Measurements from ENCODE around the gene NCR3LG1.

The NCR3LG1 gene

GRCh38 chr11:17385926-17386325 lies 34.3 kb downstream of the NCR3LG1 start:
- H3K4me3 ChIP-seq (ENCODE audit: insufficient read depth, low read depth, low read length), result no peak overlapping the region
- WGBS, 2 experiments, result 86 to 87% methylated on average over 6 of the region's 6 CpGs
- H3K4me1 ChIP-seq (ENCODE audit: control insufficient read depth, insufficient read depth, low read length), result no peaks in the 10 kb centered on the region
- H3K27me3 ChIP-seq (ENCODE audit: control insufficient read depth, insufficient read depth, low read length, poor library complexity, severe bottlenecking), result peaks cover 9% of the 10 kb centered on the region
- H3K9me3 ChIP-seq (ENCODE audit: control insufficient read depth, low read length), result no peaks in the 10 kb centered on the region
- no peak overlapping the region for H3K27ac ChIP-seq (ENCODE audit: insufficient read depth, low read depth, low read length, poor library complexity, severe bottlenecking)
- H3K36me3 ChIP-seq (ENCODE audit: control insufficient read depth, insufficient read depth, low read length), result no peaks in the 10 kb centered on the region

- H3K27ac ChIP-seq (ENCODE audit: insufficient read depth, low read depth, low read length, poor library complexity, severe bottlenecking), result no peak overlapping the region
- 80 to 81% methylated on average over 23 of the region's 23 CpGs for WGBS, 2 experiments
These were observed 34.9 kb downstream of the NCR3LG1 start for GRCh38 chr11:17386331-17387084.

GRCh38 chr11:17387254-17387653 lies 35.7 kb downstream of the NCR3LG1 start:
- Histone ChIP-seq H3K9me3 (ENCODE audit: control insufficient read depth, low read length) (no peaks in the 10 kb centered on the region), H3K36me3 (ENCODE audit: control insufficient read depth, insufficient read depth, low read length) (no peaks in the 10 kb centered on the region), H3K27ac (ENCODE audit: insufficient read depth, low read depth, low read length, poor library complexity, severe bottlenecking) (no peak overlapping the region), H3K4me3 (ENCODE audit: insufficient read depth, low read depth, low read length) (no peak overlapping the region), H3K4me1 (ENCODE audit: control insufficient read depth, insufficient read depth, low read length) (no peaks in the 10 kb centered on the region), H3K27me3 (ENCODE audit: control insufficient read depth, insufficient read depth, low read length, poor library complexity, severe bottlenecking) (peaks cover 9% of the 10 kb centered on the region)
- WGBS, 2 experiments, result 97% methylated on average over 20 of the region's 20 CpGs

More at GRCh38 chr11:17386331-17387084, 34.9 kb downstream of the NCR3LG1 start:
- Histone ChIP-seq H3K4me1 (ENCODE audit: control insufficient read depth, insufficient read depth, low read length) (no peaks in the 10 kb centered on the region), H3K9me3 (ENCODE audit: control insufficient read depth, low read length) (no peaks in the 10 kb centered on the region), H3K36me3 (ENCODE audit: control insufficient read depth, insufficient read depth, low read length) (no peaks in the 10 kb centered on the region), H3K4me3 (ENCODE audit: insufficient read depth, low read depth, low read length) (no peak overlapping the region), H3K27me3 (ENCODE audit: control insufficient read depth, insufficient read depth, low read length, poor library complexity, severe bottlenecking) (peaks cover 9% of the 10 kb centered on the region)

- Histone ChIP-seq H3K36me3 (ENCODE audit: control insufficient read depth, insufficient read depth, low read length) (no peaks in the 10 kb centered on the region), H3K9me3 (ENCODE audit: control insufficient read depth, low read length) (no peaks in the 10 kb centered on the region), H3K27ac (ENCODE audit: insufficient read depth, low read depth, low read length, poor library complexity, severe bottlenecking) (no peak overlapping the region), H3K27me3 (ENCODE audit: control insufficient read depth, insufficient read depth, low read length, poor library complexity, severe bottlenecking) (peaks cover 9% of the 10 kb centered on the region), H3K4me3 (ENCODE audit: insufficient read depth, low read depth, low read length) (no peak overlapping the region), H3K4me1 (ENCODE audit: control insufficient read depth, insufficient read depth, low read length) (no peaks in the 10 kb centered on the region)
- WGBS, 2 experiments, result 95% methylated on average over 20 of the region's 20 CpGs
These were observed 36.2 kb downstream of the NCR3LG1 start for GRCh38 chr11:17387811-17388210.

- peak within 1 kb of the TSS; percentile 50 for H3K4me3 ChIP-seq (ENCODE audit: insufficient read depth, low read depth, low read length)
- peaks cover 9% of the 10 kb centered on the region for H3K27me3 ChIP-seq (ENCODE audit: control insufficient read depth, insufficient read depth, low read length, poor library complexity, severe bottlenecking)
- no peaks in the 10 kb centered on the region for H3K9me3 ChIP-seq (ENCODE audit: control insufficient read depth, low read length)
- no peak within 1 kb of the TSS for H3K27ac ChIP-seq (ENCODE audit: insufficient read depth, low read depth, low read length, poor library complexity, severe bottlenecking)
- WGBS, 2 experiments, result 3 to 4% methylated on average over 53 of the region's 53 CpGs
- no peaks in the 10 kb centered on the region for H3K36me3 ChIP-seq (ENCODE audit: control insufficient read depth, insufficient read depth, low read length)
- H3K4me1 ChIP-seq (ENCODE audit: control insufficient read depth, insufficient read depth, low read length), result no peaks in the 10 kb centered on the region
These were observed 37.1 kb downstream of the NCR3LG1 start, which contains the start of gene KCNJ11 for GRCh38 chr11:17388609-17389210. Gene KCNJ11 (minus strand): TSS chr11:17388659. CDS start chr11:17388091, 568 bp downstream.

- H3K36me3 ChIP-seq (ENCODE audit: control insufficient read depth, insufficient read depth, low read length), result no peaks in the 10 kb centered on the region
- no peaks in the 10 kb centered on the region for H3K4me1 ChIP-seq (ENCODE audit: control insufficient read depth, insufficient read depth, low read length)
- H3K27me3 ChIP-seq (ENCODE audit: control insufficient read depth, insufficient read depth, low read length, poor library complexity, severe bottlenecking), result peaks cover 9% of the 10 kb centered on the region
- no peaks in the 10 kb centered on the region for H3K9me3 ChIP-seq (ENCODE audit: control insufficient read depth, low read length)
- WGBS, 2 experiments, result 3 to 4% methylated on average over 51 to 55 of the region's 55 CpGs
- H3K4me3 ChIP-seq (ENCODE audit: insufficient read depth, low read depth, low read length), result peak overlapping the region; percentile 50
- H3K27ac ChIP-seq (ENCODE audit: insufficient read depth, low read depth, low read length, poor library complexity, severe bottlenecking), result no peak overlapping the region
These were observed 37.8 kb downstream of the NCR3LG1 start for GRCh38 chr11:17389211-17389956.

- H3K36me3 ChIP-seq (ENCODE audit: control insufficient read depth, insufficient read depth, low read length), result no peaks in the 10 kb centered on the region
- 75 to 81% methylated on average over 10 of the region's 10 CpGs for WGBS, 2 experiments
- H3K27ac ChIP-seq (ENCODE audit: insufficient read depth, low read depth, low read length, poor library complexity, severe bottlenecking), result no peak overlapping the region
- no peak overlapping the region for H3K4me3 ChIP-seq (ENCODE audit: insufficient read depth, low read depth, low read length)
- H3K4me1 ChIP-seq (ENCODE audit: control insufficient read depth, insufficient read depth, low read length), result no peaks in the 10 kb centered on the region
- peaks cover 9% of the 10 kb centered on the region for H3K27me3 ChIP-seq (ENCODE audit: control insufficient read depth, insufficient read depth, low read length, poor library complexity, severe bottlenecking)
- H3K9me3 ChIP-seq (ENCODE audit: control insufficient read depth, low read length), result no peaks in the 10 kb centered on the region
These were observed 38.5 kb downstream of the NCR3LG1 start for GRCh38 chr11:17389957-17390649.

- Histone ChIP-seq H3K36me3 (ENCODE audit: control insufficient read depth, insufficient read depth, low read length) (no peaks in the 10 kb centered on the region), H3K9me3 (ENCODE audit: control insufficient read depth, low read length) (no peaks in the 10 kb centered on the region), H3K4me3 (ENCODE audit: insufficient read depth, low read depth, low read length) (no peak overlapping the region), H3K27me3 (ENCODE audit: control insufficient read depth, insufficient read depth, low read length, poor library complexity, severe bottlenecking) (peaks cover 9% of the 10 kb centered on the region), H3K27ac (ENCODE audit: insufficient read depth, low read depth, low read length, poor library complexity, severe bottlenecking) (no peak overlapping the region), H3K4me1 (ENCODE audit: control insufficient read depth, insufficient read depth, low read length) (no peaks in the 10 kb centered on the region)
- 89 to 97% methylated on average over 3 of the region's 3 CpGs for WGBS, 2 experiments
These were observed 40.1 kb downstream of the NCR3LG1 start for GRCh38 chr11:17391493-17392355.

- no peaks in the 10 kb centered on the region for H3K4me1 ChIP-seq (ENCODE audit: control insufficient read depth, insufficient read depth, low read length)
- no peaks in the 10 kb centered on the region for H3K36me3 ChIP-seq (ENCODE audit: control insufficient read depth, insufficient read depth, low read length)
- WGBS, 2 experiments, result 85 to 91% methylated on average over 14 of the region's 14 CpGs
- peaks cover 9% of the 10 kb centered on the region for H3K27me3 ChIP-seq (ENCODE audit: control insufficient read depth, insufficient read depth, low read length, poor library complexity, severe bottlenecking)
- no peaks in the 10 kb centered on the region for H3K9me3 ChIP-seq (ENCODE audit: control insufficient read depth, low read length)
- no peak overlapping the region for H3K4me3 ChIP-seq (ENCODE audit: insufficient read depth, low read depth, low read length)
- no peak overlapping the region for H3K27ac ChIP-seq (ENCODE audit: insufficient read depth, low read depth, low read length, poor library complexity, severe bottlenecking)
These were observed 41.3 kb downstream of the NCR3LG1 start for GRCh38 chr11:17392872-17393271.
